GM18498 (cell line): Measurements from ENCODE around the gene RFXAP.
A peak's percentile ranks its signal among the peaks of the same experiment; 100 is the strongest.

ENCODE experiments used
- ATAC-seq: cut with Tn5 transposase; IDR thresholded peaks from one replicate; pipeline ENCODE4 v1.9.1; 2021; ENCODE audit warnings: mild to moderate bottlenecking, moderate library complexity; ENCODE audit not compliant: unreplicated experiment

RFXAP gene

DNA sequence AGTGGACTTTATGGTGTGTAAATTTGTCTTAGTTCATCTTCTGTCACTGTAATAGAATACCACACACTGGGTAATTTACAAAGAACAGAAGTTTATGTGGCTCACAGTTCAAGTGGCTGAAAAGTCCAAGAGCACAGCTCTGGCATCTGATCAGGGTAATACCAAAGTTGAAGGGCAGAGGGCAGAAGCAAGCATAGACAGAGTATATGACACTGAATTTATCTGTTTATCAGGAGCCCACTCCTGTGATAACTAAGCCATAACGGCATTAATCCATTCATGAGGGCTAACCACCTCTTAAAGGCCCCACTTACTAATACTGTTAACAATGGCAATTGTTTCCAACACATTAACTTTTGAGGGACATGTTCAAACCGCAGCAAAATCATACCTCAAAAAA is 4.0 kb upstream of the RFXAP start:
- ATAC-seq: no peak

DNA sequence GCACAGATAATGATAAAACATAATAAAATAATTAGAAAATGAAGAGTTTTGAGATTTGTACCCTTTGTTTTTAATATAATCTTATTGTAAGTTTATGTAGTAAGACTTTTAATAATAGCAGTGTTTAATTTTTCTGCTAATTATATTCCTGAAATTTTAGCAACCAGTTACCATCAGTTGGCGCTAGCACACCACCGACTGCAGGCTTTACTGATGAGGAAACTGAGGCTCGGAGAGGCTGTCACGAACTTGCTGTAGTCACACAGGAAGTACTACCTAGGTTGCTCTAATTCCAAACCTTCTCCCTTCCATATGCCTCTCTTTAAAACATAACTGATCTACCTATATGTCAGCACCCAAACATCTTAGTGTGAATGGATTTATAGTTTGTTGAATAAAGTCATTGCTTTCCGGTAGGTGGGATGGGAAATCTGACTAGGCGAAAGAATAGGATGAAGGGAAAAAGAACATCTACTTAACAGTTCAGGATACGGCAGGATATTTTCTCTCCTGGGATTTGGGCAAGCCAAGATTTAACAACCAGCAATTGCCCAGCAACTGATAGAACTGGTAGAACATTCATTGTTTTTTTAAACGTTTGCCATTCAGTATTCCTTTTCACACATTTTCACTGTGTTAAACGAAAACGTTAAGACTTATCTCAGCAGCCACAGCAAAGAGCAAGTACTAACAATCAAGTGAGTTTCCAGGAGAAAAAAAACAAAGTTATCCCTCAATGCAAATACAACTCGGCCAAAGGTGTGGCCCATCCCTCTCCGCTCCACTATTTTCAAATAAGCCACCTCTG is 822 bp upstream of the RFXAP start:
- ATAC-seq: no peak

DNA sequence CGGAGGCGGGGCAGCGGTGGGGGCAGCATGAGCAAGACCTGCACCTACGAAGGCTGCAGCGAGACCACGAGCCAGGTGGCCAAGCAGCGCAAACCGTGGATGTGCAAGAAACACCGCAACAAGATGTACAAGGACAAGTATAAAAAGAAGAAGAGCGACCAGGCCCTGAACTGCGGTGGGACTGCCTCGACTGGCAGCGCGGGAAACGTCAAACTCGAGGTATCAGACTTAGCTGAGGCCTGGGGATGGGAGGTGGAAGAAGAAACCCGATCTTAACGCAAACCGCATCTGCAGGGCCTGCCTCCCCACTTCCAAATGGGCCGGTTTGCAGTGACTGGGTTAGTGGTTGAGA is 693 bp downstream of the RFXAP start:
- ATAC-seq: peak; percentile 14

DNA sequence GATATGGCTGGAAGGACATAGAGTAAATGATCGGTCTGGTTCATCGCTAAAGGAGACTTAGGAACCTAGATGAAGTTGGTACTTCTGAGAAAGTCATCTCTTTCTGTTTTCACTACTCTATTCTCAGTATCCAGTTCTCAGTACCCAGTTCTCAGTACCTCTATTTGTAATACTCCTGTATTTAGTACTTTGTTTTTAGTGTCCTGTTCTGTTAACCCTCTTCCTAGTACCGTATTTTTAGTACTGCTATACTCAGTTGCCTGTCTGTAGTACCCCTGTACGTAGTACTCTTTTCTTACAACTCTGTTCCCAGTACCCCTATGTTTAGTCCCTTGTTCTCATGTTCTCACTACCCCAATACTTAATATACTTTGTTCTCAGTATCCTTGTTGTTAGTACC is 1.2 kb downstream of the RFXAP start:
- peak; percentile 48 for ATAC-seq

DNA sequence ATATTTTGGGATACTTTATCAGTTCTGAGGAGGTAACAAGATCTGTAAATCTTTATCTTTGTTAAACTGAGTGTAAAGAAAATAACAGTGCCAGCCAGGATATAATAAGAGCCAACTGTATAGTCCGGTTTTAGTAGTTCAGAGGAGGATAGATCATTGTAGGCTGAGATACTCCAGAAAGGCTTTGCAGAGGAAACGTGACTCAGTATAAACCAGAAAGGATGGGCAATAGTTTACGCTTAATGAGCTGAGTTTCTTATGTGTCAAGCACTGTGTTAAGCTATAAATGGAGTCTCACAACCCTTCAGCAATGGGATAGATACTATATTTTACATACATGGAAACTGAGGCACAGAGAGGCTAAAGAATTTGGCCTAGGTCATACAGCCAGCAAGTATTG is 3.8 kb downstream of the RFXAP start:
- ATAC-seq: no peak

DNA sequence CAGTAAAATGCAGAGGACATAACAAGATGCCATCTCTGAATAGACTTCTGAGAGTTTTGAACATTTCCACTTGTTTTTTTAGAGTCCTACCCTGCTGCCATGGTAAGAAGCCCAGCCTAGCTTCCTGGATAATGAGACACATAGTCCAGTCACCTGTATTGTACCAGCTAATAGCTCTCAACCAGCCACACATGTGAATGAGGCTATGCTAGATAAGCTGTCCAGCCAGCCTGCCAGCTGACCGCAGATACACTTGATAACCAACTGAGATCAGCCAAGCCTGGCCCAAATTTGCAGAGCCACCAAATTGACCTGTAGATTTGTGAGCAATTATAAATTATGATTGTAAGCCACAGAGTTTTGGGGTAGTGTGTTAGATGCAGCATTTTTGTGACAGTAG is 10.7 kb downstream of the RFXAP start:
- ATAC-seq: no peak

DNA sequence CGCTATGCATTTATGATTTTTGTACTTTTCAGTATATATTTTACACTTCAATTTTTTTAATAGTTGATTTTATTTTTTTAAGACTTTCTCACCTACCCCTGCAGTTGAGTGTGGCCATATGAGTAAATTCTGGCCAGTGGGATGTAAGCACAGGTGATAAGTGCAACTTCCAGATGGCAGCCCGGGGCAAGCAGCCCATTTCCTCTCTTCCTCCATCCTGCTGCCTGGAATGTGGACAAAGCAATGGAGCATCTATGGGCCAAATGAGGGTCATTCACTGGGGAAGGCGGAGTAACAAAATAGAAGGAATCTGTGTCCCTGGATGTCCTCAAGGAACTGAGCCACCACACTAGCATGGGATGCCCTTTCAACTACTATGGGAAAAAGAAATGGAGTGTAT is 12.3 kb downstream of the RFXAP start:
- ATAC-seq: no peak

DNA sequence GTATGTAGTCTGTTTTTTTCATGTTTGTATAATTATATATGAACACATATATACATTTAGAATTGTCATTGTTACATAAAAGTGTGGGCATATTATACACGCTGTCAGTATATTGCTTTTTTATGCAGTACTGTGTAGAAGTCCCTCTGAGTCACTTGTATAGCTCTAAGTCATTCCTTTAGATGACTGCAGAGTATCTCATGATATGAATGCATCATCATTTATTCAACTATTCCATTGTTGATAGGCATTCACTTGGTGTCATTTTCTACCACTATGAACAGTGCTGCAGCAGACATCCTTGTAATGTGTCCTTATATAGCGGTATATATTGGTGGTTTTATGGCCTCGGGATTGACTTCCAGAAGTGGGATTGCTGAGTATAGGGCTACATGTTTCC is 15.3 kb downstream of the RFXAP start:
- ATAC-seq: no peak

DNA sequence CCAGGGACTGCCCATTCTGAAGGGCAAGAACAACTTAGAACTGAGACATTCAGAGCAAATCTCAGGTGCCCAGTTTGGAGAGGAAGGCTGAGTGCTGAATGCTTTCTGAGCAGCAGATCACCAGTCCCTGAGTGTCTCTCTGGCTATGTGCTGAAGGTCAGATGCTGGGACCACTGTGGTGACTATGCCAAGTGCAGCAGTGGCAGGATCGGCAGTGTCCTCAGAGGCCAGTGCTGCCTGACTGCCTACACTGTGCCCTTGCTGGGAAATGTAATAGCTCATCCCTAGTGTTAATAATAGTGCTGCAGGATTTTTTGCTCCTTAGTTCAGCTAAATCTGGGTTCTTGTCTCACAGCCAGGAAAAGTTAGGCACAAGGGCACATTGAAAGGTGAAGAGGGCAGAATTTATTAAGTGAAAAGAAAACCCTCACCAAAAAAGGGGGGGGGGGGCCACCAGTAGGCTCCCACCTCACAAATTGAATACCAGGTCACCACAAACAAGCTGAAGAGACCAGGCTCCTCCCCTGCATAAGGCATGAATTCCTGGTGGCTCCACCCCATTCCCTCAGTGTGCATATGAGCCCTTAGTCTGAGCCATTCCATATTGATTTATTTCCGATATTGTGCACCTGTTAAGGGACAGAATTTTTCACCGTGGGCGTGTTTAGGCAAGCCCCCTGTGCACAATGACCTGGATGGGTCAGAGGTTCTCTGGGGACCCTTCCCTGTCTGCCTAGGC is 18.5 kb downstream of the RFXAP start:
- ATAC-seq: no peak

DNA sequence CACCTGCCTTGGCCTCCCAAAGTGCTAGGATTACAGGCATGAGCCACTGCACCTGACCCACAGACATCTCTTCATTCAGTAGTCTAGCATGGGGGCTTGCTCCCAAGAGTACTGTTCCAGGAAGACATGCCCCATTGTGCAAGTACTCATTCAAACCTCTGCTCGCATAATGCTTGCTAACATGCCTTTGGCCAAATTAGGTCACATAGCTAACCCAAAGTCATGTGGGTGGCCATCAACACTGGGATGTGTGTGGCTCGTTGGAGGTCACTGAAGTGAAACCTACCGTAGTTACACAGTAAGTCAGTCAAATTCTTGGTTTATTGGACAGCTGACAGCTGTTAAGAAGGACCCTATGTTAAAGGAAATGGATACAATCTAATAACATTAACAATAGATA is 20.3 kb downstream of the RFXAP start:
- ATAC-seq: no peak

DNA sequence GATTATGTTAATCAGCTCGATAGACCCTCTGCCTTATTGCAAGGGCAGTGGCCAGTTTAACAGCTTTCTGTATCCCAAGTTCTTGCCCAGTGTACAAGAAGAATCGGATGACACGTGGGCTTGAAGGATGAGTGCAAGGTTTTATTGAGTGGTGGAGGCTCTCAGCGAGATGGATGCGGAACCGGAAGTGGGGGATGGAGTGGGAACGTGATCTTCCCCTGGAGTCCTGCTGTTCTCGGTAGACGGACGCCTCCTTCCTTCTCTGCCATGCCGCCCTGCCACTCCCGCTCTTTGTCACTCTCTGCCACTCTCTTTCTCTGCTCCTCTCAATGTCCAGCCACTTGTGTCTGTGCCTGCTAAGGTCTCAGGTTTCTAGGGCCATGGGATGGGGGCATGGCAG is 21.0 kb downstream of the RFXAP start:
- ATAC-seq: no peak

DNA sequence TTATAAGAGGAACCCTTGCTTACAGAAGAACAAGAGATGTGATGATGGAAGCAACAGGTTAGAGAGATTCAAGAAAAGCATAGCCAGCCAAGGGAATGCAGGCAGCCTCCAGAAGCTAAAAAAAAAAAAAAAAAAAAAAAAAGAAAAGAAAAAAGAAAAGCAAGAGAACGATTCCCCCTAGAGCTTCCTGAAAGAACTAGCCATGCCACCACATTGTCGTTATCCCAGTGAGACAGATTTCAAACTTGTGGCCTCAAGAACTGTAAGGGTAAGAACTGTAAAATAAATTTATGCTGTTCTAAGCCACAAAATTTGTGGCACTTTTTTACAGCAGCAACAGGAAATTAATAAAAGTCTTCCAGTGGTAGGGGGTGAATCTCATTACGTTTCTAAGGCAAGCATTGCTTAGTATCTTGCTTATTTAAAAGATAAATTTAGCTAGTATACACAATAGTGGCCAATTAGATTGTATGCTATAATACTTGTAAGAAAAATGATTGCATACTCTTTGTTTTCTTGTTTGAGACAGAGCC is 21.8 kb downstream of the RFXAP start:
- no peak for ATAC-seq

DNA sequence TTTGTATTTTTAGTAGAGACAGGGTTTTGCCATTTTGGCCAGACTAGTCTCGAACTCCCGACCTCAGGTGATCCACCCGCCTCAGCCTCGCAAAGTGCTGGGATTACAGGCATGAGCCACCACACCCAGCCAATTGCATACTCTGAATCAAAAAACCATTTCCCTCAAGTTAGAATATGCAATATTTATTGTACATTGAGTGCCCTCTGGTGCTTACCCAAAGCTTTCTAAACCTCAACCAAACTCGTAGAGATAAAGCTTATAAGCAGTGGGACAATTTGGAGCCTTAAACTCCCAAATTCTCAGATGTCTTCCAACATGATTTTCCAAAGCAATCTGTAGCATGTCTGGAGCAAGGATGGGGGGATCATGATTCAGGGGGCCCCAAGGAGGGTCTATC is 22.4 kb downstream of the RFXAP start:
- ATAC-seq: no peak

DNA sequence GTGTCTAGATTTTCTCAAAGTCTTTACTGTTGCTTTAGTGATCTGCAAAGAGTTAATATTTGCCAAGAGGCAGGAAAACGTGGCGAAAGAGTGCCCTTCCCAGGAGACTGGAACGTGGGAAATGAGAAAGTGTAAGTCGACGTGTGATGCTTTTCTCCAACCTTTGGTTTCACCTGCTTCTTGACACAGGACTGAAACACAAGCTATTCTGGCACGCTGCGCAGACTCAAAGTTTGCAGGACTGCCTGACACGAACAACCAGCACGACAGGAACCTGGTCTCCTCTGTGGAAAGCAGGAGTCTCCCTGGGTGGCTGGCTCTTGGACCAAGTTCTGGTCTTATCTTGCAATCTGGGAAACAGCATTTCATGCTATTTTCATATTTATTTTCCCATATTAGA is 28.6 kb downstream of the RFXAP start:
- ATAC-seq: no peak

DNA sequence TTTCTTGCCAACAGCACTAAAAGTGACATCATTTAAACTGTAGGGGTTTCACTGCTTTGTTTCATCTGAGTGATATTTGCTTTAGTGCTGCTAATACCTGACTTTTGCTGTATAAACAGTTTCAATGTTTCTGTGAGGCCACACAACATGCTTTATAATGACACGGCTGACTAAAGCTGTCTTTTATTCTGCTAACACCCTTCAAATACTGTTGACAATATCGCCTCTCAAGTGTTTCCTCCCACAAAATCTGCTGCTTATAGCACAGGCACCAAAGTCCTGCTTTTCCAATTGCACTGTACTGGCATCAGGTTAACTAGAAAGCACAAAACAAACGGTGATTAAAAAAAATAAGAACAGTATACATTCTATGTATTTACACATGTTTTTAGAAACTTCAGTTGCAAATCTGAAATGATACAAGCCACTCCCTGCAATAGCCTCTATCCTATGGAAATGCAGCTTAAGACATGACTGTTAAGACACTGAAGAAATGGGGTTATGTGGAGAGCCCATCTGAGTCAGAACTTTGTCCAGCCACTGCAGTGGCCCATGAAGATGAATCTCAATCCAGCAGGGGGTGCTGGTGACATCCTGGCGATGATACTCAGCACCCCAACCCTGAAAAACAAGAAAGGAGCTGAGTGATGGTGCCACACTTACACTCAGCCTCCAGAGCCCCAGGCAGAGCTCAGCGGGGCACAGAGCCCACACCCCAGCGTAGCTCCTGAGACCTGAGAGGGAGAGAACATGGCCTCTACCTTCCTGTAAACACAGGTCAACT is 29.4 kb downstream of the RFXAP start:
- peak; percentile 73 for ATAC-seq

DNA sequence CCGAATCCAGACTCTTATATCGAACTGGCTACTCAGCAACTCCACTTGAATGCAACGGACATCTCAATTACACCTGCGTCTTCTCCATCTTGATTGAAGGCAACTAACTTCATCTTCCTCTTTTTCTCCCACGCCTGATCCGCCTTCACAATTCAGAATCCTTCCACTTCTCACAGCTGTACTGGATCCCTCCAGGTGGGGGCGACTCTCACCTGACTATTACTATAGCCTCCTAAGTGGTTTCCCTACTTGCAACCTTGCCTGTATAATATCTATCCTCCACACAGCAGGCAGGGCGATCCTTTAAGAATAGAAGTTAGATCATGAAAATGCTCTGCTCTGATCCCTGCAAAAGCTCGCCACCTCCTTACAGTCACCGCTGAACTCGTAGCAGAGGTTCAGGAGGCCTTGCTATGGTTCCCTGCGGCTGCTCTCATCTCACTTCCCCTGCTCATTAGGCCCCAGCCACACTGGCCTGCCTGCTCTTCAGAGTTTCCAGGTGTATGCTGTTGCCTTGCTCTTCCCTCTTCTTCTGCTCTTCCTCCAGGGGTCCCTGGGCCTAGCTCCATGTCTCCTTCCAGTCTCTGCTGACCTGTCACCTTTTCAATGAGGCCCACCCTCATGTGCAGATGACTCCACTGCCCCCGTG is 31.9 kb downstream of the RFXAP start:
- ATAC-seq: no peak

DNA sequence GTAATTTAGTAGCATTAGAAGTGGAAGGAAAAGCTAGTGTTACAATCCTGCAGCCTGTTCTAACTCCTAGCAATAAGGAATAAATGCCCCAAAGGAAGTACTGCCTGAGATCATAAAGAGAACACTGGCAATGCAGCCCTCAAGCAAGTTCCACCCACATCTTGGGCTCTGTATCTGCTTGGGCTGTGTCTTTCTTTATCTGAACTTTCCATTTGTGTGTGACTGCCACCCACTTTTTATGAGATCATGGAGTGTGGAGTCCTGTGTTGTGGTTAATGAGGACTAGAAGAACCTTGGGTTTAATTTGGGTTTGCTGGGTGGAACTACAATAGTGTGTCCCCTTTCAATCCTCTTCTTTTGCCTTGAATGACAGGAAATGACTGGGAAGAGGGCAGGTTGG is 38.2 kb downstream of the RFXAP start:
- no peak for ATAC-seq

DNA sequence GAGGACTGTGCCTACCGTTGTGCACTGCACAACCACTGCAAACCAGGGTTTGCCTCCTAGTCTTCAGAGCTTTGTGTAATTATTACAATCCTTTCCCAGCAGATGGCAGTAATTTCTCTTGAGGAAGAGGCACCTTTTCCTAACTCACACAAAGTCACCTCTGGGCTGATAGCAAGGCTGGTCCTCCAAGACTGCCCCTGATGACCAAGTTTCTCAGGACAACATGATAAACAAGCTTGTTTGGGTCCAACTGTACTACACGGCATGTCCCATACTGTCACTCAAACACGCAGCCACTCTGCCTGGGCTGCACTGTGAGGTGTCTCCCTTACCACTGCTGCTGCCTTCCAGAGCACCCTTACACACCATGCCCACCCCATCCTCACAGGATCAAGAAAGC is 39.3 kb downstream of the RFXAP start:
- no peak for ATAC-seq

DNA sequence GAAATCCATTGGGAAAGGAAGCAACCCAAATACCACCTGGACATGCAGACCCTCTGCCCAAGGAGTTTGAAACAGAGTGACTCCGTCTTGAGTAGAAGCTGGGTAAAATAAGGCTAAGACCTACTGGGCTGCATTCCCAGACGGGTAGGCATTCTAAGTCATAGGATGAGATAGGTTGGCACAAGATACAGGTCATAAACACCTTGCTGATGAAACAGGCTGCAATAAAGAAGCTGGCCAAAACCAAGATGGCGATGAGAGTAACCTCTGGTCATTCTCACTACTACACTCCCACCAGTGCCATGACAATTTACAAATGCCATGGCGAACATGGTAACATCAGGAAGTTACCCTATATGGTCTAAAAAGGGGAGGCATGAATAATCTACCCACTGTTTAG is 40.2 kb downstream of the RFXAP start:
- ATAC-seq: no peak

DNA sequence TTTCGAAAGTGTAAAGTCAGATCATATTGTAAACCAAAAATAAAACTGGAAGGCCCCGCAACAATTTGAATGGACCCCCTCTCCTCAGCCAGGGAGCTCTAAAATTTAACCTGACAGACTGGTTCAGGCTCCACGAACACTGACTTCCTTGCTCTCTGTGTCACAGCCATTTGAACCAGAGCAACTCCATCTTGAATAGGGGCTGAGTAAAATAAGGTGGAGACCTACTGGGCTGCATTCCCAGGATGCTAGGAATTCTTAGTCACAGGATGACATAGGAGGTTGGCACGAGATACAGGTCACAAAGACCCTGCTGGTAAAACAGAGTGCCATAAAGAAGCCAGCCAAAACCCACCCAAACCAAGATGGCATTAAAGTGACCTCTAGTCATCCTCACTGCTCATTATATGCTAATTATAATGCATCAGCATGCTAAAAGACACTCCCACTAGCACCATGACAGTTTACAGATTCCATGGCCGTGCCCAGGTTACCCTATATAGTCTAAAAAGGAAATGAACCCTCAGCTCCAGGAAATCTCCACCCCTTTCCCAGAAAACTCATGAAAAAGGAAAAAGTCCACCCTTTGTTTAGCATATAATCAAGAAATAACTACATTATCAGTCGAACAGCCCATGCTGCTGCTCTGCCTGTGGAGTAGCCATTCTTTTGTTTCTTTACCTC is 43.1 kb downstream of the RFXAP start:
- no peak for ATAC-seq

DNA sequence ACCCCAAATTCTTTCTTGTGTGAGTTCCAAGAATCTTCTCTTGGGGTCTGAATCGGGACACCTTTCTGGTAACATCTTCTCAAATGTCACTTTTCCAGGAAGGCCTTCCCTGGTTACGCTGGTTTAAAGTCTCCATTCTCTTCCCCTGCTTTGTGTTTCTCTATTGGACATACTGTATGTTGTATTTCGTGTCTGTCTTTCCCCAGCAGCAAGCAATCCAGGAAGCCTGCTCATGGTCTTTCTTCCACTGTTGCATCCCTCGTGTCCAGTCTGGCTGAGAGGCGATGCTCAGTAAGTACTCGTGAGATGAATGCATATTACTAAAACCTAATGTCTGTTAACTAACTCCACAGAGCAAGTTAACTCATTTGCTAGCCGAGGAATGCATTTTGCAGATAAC is 43.7 kb downstream of the RFXAP start:
- no peak for ATAC-seq
